Type B pancreatic cell (in vitro differentiated cells): ENCODE data around the gene ABCA2. TPM values are rescaled to one million over a fixed set of nuclear protein-coding genes. Genes with fewer than 3 reads are reported as not detected.

Experiments used
- DNase-seq: peaks from one replicate; pipeline ENCODE4 v3.0.0; 2021; ENCODE audit warnings: mixed read lengths; ENCODE audit not compliant: unreplicated experiment; ENCODE audit errors: extremely low spot score
- H3K27ac Mint-ChIP-seq: 2 replicates; pipeline ENCODE4 v1.8.0; 2021; ENCODE audit warnings: mild to moderate bottlenecking, mixed read lengths
- H3K27me3 Mint-ChIP-seq: 2 replicates; pipeline ENCODE4 v1.8.0; 2021; ENCODE audit warnings: mixed read lengths
- H3K36me3 Mint-ChIP-seq: 2 replicates; pipeline ENCODE4 v1.8.0; 2021; ENCODE audit warnings: mixed read lengths
- H3K4me1 Mint-ChIP-seq: one replicate; pipeline ENCODE4 v1.8.0; 2021; ENCODE audit warnings: mixed read lengths; ENCODE audit not compliant: unreplicated experiment
- H3K4me3 Mint-ChIP-seq: 2 replicates; pipeline ENCODE4 v1.8.0; 2021; ENCODE audit warnings: mild to moderate bottlenecking, mixed read lengths
- H3K9me3 Mint-ChIP-seq: 2 replicates; pipeline ENCODE4 v1.8.0; 2021; ENCODE audit warnings: mixed read lengths
- CTCF ChIP-seq: fragments of 200-600 bp; sonication (generic); conservative IDR thresholded peaks from 2 replicates; pipeline ENCODE4 v1.5.0; 2021; ENCODE audit warnings: antibody characterized with exemption, mild to moderate bottlenecking
- total RNA-seq: library from RNA; stranded (reverse); gene quantifications from 2 replicates; pipeline ENCODE4 v1.2.1, GENCODE V29; 2021; ENCODE audit warnings: low replicate concordance

The ABCA2 gene
- total RNA-seq, 1 donor from 2014 or later, result 44.7 TPM

GRCh38 chr9:137017071-137017470, 11.0 kb downstream of the ABCA2 start:
- no peaks in the 10 kb centered on the region for H3K4me1 Mint-ChIP-seq

GRCh38 chr9:137016436-137016835, 11.6 kb downstream of the ABCA2 start:
- no peak for DNase-seq
- Mint-ChIP-seq H3K27me3 (no peaks in the 10 kb centered on the region), H3K9me3 (no peaks in the 10 kb centered on the region), H3K27ac (no peak overlapping the region), H3K4me3 (no peak overlapping the region), H3K36me3 (peaks cover 3% of the 10 kb centered on the region), H3K4me1 (no peaks in the 10 kb centered on the region)
- TF ChIP-seq CTCF, result no peak

More at GRCh38 chr9:137017071-137017470, 11.0 kb downstream of the ABCA2 start:
- no peak overlapping the region for H3K27ac Mint-ChIP-seq
- H3K4me3 Mint-ChIP-seq, result no peak overlapping the region
- H3K9me3 Mint-ChIP-seq, result no peaks in the 10 kb centered on the region
- no peak for TF ChIP-seq CTCF
- no peak for DNase-seq
- peaks cover 3% of the 10 kb centered on the region for H3K36me3 Mint-ChIP-seq
- H3K27me3 Mint-ChIP-seq, result no peaks in the 10 kb centered on the region

GRCh38 chr9:137015976-137016375, 12.1 kb downstream of the ABCA2 start:
- no peaks in the 10 kb centered on the region for H3K4me1 Mint-ChIP-seq
- no peak overlapping the region for H3K27ac Mint-ChIP-seq
- DNase-seq, result no peak
- no peak for TF ChIP-seq CTCF
- no peaks in the 10 kb centered on the region for H3K9me3 Mint-ChIP-seq
- H3K36me3 Mint-ChIP-seq, result peaks cover 3% of the 10 kb centered on the region
- no peaks in the 10 kb centered on the region for H3K27me3 Mint-ChIP-seq
- H3K4me3 Mint-ChIP-seq, result no peak overlapping the region

GRCh38 chr9:137015540-137015930, 12.5 kb downstream of the ABCA2 start:
- no peak for TF ChIP-seq CTCF
- Mint-ChIP-seq H3K4me3 (no peak overlapping the region), H3K27ac (no peak overlapping the region), H3K9me3 (no peaks in the 10 kb centered on the region), H3K36me3 (peaks cover 3% of the 10 kb centered on the region), H3K27me3 (no peaks in the 10 kb centered on the region), H3K4me1 (no peaks in the 10 kb centered on the region)
- no peak for DNase-seq

GRCh38 chr9:137014776-137015539, 13.1 kb downstream of the ABCA2 start:
- no peaks in the 10 kb centered on the region for H3K9me3 Mint-ChIP-seq
- H3K27ac Mint-ChIP-seq, result no peak overlapping the region
- no peak for DNase-seq
- no peaks in the 10 kb centered on the region for H3K27me3 Mint-ChIP-seq
- TF ChIP-seq CTCF, result no peak
- peaks cover 3% of the 10 kb centered on the region for H3K36me3 Mint-ChIP-seq
- no peaks in the 10 kb centered on the region for H3K4me1 Mint-ChIP-seq
- H3K4me3 Mint-ChIP-seq, result no peak overlapping the region
